ENCODE measurements around the gene SPINT1. TPM values are rescaled to one million over a fixed set of nuclear protein-coding genes. Genes with fewer than 3 reads are reported as not detected.
A peak's percentile ranks its signal among the peaks of the same experiment; 100 is the strongest.

The SPINT1 gene
- total RNA-seq (0.40 TPM), polyA plus RNA-seq (ENCODE audit: insufficient read depth in 1 of 8, insufficient read length in 8 of 8, low replicate concordance in 1 of 8) (10 to 100 TPM in 1 of 8 donors, 1 to 10 TPM in 4, under 1 TPM in 3; 0.38 to 11.0 (median 1.2) TPM)
- long read RNA-seq, donor 1, result 0 reads
- long read RNA-seq, donor 2, result 0 reads
- long read RNA-seq, donor 3, result 0 reads
- long read RNA-seq, donor 4, result 0 reads
- long read RNA-seq, donor 5, result 0 reads
- long read RNA-seq, donor 6, result 0 reads
- long read RNA-seq, donor 7, partial matches to known transcripts, result 0 of 1 reads
- long read RNA-seq, donor 7, other reads (novel, unspliced or antisense), result 0 of 1 reads
- long read RNA-seq, donor 8, result 0 reads
- long read RNA-seq, donor 9, result 0 reads
- long read RNA-seq, donor 10, result 0 reads
- long read RNA-seq, donor 11, result 0 reads

- no peak for DNase-seq
- H3K27me3 ChIP-seq (ENCODE audit: control insufficient read depth, insufficient read depth, low read length), result peaks cover 35% of the 10 kb centered on the region
- no peak within 1 kb of the TSS for H3K27ac ChIP-seq (ENCODE audit: low read length)
- peaks cover 17% of the 10 kb centered on the region for H3K4me1 ChIP-seq (ENCODE audit: control insufficient read depth, insufficient read depth, low read length)
- WGBS (ENCODE audit: insufficient coverage), result under 1% methylated on average over 89 of the region's 89 CpGs
- H3K36me3 ChIP-seq (ENCODE audit: control insufficient read depth, insufficient read depth, low read length), result no peaks in the 10 kb centered on the region
- H3K9me3 ChIP-seq (replicated peaks; ENCODE audit: control insufficient read depth, low read depth, low read length), result no peaks in the 10 kb centered on the region
- H3K4me3 ChIP-seq (ENCODE audit: low read length), result peak within 1 kb of the TSS; percentile 34
Observed at GRCh38 chr15:40843885-40844695, at the start of gene SPINT1. Gene SPINT1, plus strand, starts transcription at chr15:40844048. Its CDS starts 507 bp downstream, at chr15:40844555.

- Histone ChIP-seq H3K4me3 (ENCODE audit: low read length) (no peak overlapping the region), H3K9me3 (replicated peaks; ENCODE audit: control insufficient read depth, low read depth, low read length) (no peaks in the 10 kb centered on the region), H3K27ac (ENCODE audit: low read length) (no peak overlapping the region), H3K27me3 (ENCODE audit: control insufficient read depth, insufficient read depth, low read length) (no peaks in the 10 kb centered on the region), H3K36me3 (ENCODE audit: control insufficient read depth, insufficient read depth, low read length) (peaks cover 14% of the 10 kb centered on the region), H3K4me1 (ENCODE audit: control insufficient read depth, insufficient read depth, low read length) (no peaks in the 10 kb centered on the region)
- no peak for DNase-seq
- 75% methylated on average over 1 of the region's 2 CpGs for WGBS (ENCODE audit: insufficient coverage)
Observed at GRCh38 chr15:40796041-40796440, 47.8 kb upstream of the SPINT1 start.

GRCh38 chr15:40796512-40796911 lies 47.3 kb upstream of the SPINT1 start:
- Histone ChIP-seq H3K27ac (ENCODE audit: low read length) (no peak overlapping the region), H3K4me1 (ENCODE audit: control insufficient read depth, insufficient read depth, low read length) (no peaks in the 10 kb centered on the region), H3K27me3 (ENCODE audit: control insufficient read depth, insufficient read depth, low read length) (no peaks in the 10 kb centered on the region), H3K36me3 (ENCODE audit: control insufficient read depth, insufficient read depth, low read length) (peaks cover 13% of the 10 kb centered on the region), H3K9me3 (replicated peaks; ENCODE audit: control insufficient read depth, low read depth, low read length) (no peaks in the 10 kb centered on the region), H3K4me3 (ENCODE audit: low read length) (no peak overlapping the region)
- WGBS (ENCODE audit: insufficient coverage), result no CpG with 5 or more reads among the region's 5 CpGs
- no peak for DNase-seq

GRCh38 chr15:40799523-40799922 lies 44.3 kb upstream of the SPINT1 start:
- Histone ChIP-seq H3K4me3 (ENCODE audit: low read length) (no peak overlapping the region), H3K4me1 (ENCODE audit: control insufficient read depth, insufficient read depth, low read length) (no peaks in the 10 kb centered on the region), H3K27me3 (ENCODE audit: control insufficient read depth, insufficient read depth, low read length) (no peaks in the 10 kb centered on the region), H3K9me3 (replicated peaks; ENCODE audit: control insufficient read depth, low read depth, low read length) (no peaks in the 10 kb centered on the region), H3K36me3 (ENCODE audit: control insufficient read depth, insufficient read depth, low read length) (peaks cover 4% of the 10 kb centered on the region), H3K27ac (ENCODE audit: low read length) (no peak overlapping the region)
- no peak for DNase-seq
- WGBS (ENCODE audit: insufficient coverage), result no CpG with 5 or more reads among the region's 3 CpGs

GRCh38 chr15:40803076-40803475 lies 40.8 kb upstream of the SPINT1 start:
- no peak overlapping the region for H3K4me3 ChIP-seq (ENCODE audit: low read length)
- H3K36me3 ChIP-seq (ENCODE audit: control insufficient read depth, insufficient read depth, low read length), result peaks cover 4% of the 10 kb centered on the region
- DNase-seq, result no peak
- WGBS (ENCODE audit: insufficient coverage), result 100% methylated on average over 1 of the region's 2 CpGs
- H3K4me1 ChIP-seq (ENCODE audit: control insufficient read depth, insufficient read depth, low read length), result peaks cover 8% of the 10 kb centered on the region
- no peak overlapping the region for H3K27ac ChIP-seq (ENCODE audit: low read length)
- H3K27me3 ChIP-seq (ENCODE audit: control insufficient read depth, insufficient read depth, low read length), result no peaks in the 10 kb centered on the region
- no peaks in the 10 kb centered on the region for H3K9me3 ChIP-seq (replicated peaks; ENCODE audit: control insufficient read depth, low read depth, low read length)

- peaks cover 4% of the 10 kb centered on the region for H3K36me3 ChIP-seq (ENCODE audit: control insufficient read depth, insufficient read depth, low read length)
- peaks cover 11% of the 10 kb centered on the region for H3K4me1 ChIP-seq (ENCODE audit: control insufficient read depth, insufficient read depth, low read length)
- WGBS (ENCODE audit: insufficient coverage), result 86% methylated on average over 1 of the region's 1 CpG
Observed at GRCh38 chr15:40803688-40804087, 40.2 kb upstream of the SPINT1 start.

GRCh38 chr15:40806672-40807027 lies 37.2 kb upstream of the SPINT1 start:
- 0% methylated on average over 2 of the region's 2 CpGs for WGBS (ENCODE audit: insufficient coverage)

More at GRCh38 chr15:40803688-40804087, 40.2 kb upstream of the SPINT1 start:
- Histone ChIP-seq H3K9me3 (replicated peaks; ENCODE audit: control insufficient read depth, low read depth, low read length) (no peaks in the 10 kb centered on the region), H3K4me3 (ENCODE audit: low read length) (no peak overlapping the region), H3K27me3 (ENCODE audit: control insufficient read depth, insufficient read depth, low read length) (no peaks in the 10 kb centered on the region), H3K27ac (ENCODE audit: low read length) (no peak overlapping the region)
- DNase-seq, result no peak

GRCh38 chr15:40807028-40807887 lies 36.6 kb upstream of the SPINT1 start, which contains the start of the genes DNAJC17 and ZFYVE19:
Gene DNAJC17, minus strand, starts transcription at chr15:40807473. Its CDS starts 27 bp downstream, at chr15:40807446.
Gene ZFYVE19, plus strand, starts transcription at chr15:40807089. Its CDS starts 501 bp downstream, at chr15:40807590.
- Histone ChIP-seq H3K4me3 (ENCODE audit: low read length) (peak within 1 kb of the TSS; percentile 92), H3K9me3 (replicated peaks; ENCODE audit: control insufficient read depth, low read depth, low read length) (no peaks in the 10 kb centered on the region), H3K27me3 (ENCODE audit: control insufficient read depth, insufficient read depth, low read length) (no peaks in the 10 kb centered on the region), H3K4me1 (ENCODE audit: control insufficient read depth, insufficient read depth, low read length) (peaks cover 11% of the 10 kb centered on the region), H3K36me3 (ENCODE audit: control insufficient read depth, insufficient read depth, low read length) (peaks cover 26% of the 10 kb centered on the region), H3K27ac (ENCODE audit: low read length) (peak within 1 kb of the TSS; percentile 97)
- peak; percentile 100 for DNase-seq
- WGBS (ENCODE audit: insufficient coverage), result under 1% methylated on average over 64 of the region's 64 CpGs

More at GRCh38 chr15:40806672-40807027, 37.2 kb upstream of the SPINT1 start:
- Histone ChIP-seq H3K27me3 (ENCODE audit: control insufficient read depth, insufficient read depth, low read length) (no peaks in the 10 kb centered on the region), H3K4me1 (ENCODE audit: control insufficient read depth, insufficient read depth, low read length) (peaks cover 11% of the 10 kb centered on the region), H3K36me3 (ENCODE audit: control insufficient read depth, insufficient read depth, low read length) (peaks cover 23% of the 10 kb centered on the region), H3K9me3 (replicated peaks; ENCODE audit: control insufficient read depth, low read depth, low read length) (no peaks in the 10 kb centered on the region), H3K4me3 (ENCODE audit: low read length) (peak overlapping the region; percentile 92), H3K27ac (ENCODE audit: low read length) (peak overlapping the region; percentile 97)
- no peak for DNase-seq

- Histone ChIP-seq H3K27ac (ENCODE audit: low read length) (peak overlapping the region; percentile 60), H3K9me3 (replicated peaks; ENCODE audit: control insufficient read depth, low read depth, low read length) (no peaks in the 10 kb centered on the region), H3K27me3 (ENCODE audit: control insufficient read depth, insufficient read depth, low read length) (no peaks in the 10 kb centered on the region), H3K36me3 (ENCODE audit: control insufficient read depth, insufficient read depth, low read length) (peaks cover 30% of the 10 kb centered on the region), H3K4me3 (ENCODE audit: low read length) (peak overlapping the region; percentile 92), H3K4me1 (ENCODE audit: control insufficient read depth, insufficient read depth, low read length) (peaks cover 11% of the 10 kb centered on the region)
- no peak for DNase-seq
- WGBS (ENCODE audit: insufficient coverage), result 33% methylated on average over 13 of the region's 19 CpGs
Observed at GRCh38 chr15:40807888-40808461, 35.9 kb upstream of the SPINT1 start.

All from muscle of leg (tissue), 16 donors.